ENCODE measurements around the gene LEAP2. TPM values are rescaled to one million over a fixed set of nuclear protein-coding genes. Genes with fewer than 3 reads are reported as not detected.

The LEAP2 gene
- total RNA-seq, 4 donors from 2014 or later = 0.84 to 2.0 (median 1.8) TPM; not detected in 1

DNA sequence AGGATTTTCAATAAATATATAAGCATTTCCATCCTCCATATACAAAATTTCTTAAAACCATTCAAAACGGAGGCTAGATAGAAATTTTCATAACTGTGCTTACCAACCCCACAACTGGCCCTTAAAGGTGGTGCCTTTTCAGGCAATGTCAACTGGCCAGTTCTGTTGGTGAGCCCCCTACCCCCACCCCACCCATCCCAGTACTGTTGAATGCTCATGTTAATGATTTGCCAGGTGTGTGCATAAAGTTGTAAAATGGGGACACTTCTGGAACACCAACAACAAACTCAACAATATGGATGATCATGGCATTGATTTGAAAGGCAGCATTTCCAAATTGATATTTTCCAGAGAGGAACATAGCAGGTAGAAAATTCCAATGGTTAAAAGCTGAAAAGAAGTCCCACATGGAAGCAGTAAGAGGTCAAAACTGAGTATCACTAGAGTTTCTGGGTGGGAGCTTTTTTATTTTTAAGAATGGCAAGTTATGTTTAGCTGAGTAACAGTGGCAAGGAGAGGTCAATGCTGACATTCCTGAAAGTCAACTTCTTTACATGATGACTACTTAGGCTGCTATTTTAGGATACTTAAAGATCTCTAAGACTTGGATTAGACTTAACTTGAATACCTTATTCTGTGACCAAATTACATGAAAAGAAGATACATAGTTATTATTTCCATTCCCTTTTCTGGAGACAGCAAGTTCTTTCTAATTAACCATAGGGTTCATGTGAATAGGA is 2.7 kb downstream of the LEAP2 start:
- intact Hi-C loops (cut with DNase I; ENCODE audit: low total_unique reads) = no loop called here
- H3K4me3 ChIP-seq (ENCODE audit: low read depth, poor library complexity, severe bottlenecking) = no peak overlapping the region
- no peak for DNase-seq (ENCODE audit: low spot score in 2 of 2)
- WGBS, 2 donors = 83 to 97% methylated on average over 1 of the region's 1 CpG
- TF ChIP-seq, protein P1, sequence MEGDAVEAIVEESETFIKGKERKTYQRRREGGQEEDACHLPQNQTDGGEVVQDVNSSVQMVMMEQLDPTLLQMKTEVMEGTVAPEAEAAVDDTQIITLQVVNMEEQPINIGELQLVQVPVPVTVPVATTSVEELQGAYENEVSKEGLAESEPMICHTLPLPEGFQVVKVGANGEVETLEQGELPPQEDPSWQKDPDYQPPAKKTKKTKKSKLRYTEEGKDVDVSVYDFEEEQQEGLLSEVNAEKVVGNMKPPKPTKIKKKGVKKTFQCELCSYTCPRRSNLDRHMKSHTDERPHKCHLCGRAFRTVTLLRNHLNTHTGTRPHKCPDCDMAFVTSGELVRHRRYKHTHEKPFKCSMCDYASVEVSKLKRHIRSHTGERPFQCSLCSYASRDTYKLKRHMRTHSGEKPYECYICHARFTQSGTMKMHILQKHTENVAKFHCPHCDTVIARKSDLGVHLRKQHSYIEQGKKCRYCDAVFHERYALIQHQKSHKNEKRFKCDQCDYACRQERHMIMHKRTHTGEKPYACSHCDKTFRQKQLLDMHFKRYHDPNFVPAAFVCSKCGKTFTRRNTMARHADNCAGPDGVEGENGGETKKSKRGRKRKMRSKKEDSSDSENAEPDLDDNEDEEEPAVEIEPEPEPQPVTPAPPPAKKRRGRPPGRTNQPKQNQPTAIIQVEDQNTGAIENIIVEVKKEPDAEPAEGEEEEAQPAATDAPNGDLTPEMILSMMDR (IDR thresholded peaks at IDR 0.05) = no peak
- no peak for TF ChIP-seq POLR2A (IDR thresholded peaks at IDR 0.05)

DNA sequence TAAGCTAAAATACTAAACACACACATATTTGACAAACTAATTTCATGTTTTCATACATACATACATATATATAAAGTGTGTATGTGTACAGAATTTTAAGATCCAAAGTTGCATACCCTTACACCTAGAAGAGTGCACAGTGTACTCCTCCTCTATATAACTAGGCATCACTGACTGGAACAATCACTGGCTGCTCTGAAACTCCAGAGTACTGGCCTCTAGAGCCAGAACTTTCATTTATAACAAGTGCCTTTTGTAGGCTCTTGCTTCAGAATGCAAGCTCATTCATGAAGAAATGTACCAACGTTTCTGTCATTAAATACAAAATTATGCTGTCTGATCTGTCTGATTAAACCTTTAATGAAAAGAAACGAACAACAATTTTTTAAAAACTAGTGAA is 4.0 kb downstream of the LEAP2 start:
- no peak overlapping the region for H3K4me3 ChIP-seq (ENCODE audit: low read depth, poor library complexity, severe bottlenecking)
- 68 to 76% methylated on average over 2 of the region's 2 CpGs for WGBS, 2 donors
- intact Hi-C loops (cut with DNase I; ENCODE audit: low total_unique reads) = no loop called here
- DNase-seq (ENCODE audit: low spot score in 2 of 2) = no peak
- TF ChIP-seq, protein P1 (IDR thresholded peaks at IDR 0.05) = no peak
- TF ChIP-seq POLR2A (IDR thresholded peaks at IDR 0.05) = no peak

DNA sequence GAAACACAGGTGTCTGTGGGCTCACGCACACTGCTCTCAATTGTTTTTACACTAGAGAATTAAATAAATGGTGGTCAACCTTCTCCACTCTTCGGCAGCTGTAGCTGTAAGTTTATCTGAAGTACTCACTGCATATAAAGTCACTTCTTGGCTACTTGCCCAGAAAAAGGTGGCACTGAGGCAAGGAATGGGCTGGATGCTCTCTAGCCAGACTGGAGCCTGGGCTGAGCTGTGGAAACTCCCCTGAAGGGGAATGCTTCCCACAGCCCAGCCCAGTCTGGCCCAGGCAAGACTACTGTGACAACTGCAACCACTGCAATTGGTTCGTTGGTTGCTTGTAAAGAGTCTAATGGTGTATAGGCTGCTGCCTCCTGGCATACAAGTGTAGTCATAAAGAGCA is 4.5 kb downstream of the LEAP2 start:
- no peak for DNase-seq (ENCODE audit: low spot score in 2 of 2)
- intact Hi-C loops (cut with DNase I; ENCODE audit: low total_unique reads) = no loop called here
- no peak for TF ChIP-seq POLR2A (IDR thresholded peaks at IDR 0.05)
- TF ChIP-seq, protein P1 (IDR thresholded peaks at IDR 0.05) = no peak
- no peak overlapping the region for H3K4me3 ChIP-seq (ENCODE audit: low read depth, poor library complexity, severe bottlenecking)
- WGBS, 2 donors = 63 to 74% methylated on average over 3 of the region's 3 CpGs

DNA sequence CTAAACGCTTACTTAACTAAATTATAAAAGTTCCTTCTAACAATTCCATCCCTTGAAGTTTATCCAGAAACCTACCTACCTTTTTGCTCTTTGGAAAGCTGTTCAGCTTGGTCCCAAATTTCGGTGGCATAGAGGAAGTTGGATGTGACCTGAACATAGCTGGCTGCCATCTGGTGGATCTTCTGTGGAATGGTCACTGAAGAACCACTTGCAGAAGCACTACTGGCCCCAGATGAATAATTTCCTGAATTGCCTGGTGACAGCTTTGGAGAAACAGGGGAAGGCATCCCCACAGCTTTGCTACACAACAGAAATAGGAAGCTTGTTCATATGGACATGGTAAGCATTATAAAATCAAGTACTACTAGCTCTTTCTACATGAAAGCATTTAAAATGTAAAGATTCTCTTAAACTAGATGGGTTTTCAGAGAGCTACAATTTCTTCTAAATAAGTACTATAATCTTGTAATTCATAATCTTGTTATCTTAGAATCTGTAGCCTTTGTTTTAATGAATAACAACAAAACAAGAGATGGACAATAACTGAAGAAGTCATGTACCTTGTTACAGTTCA is 9.9 kb downstream of the LEAP2 start:
- peak in 1 of 2 donors; percentile 39 for DNase-seq (ENCODE audit: low spot score in 2 of 2)

DNA sequence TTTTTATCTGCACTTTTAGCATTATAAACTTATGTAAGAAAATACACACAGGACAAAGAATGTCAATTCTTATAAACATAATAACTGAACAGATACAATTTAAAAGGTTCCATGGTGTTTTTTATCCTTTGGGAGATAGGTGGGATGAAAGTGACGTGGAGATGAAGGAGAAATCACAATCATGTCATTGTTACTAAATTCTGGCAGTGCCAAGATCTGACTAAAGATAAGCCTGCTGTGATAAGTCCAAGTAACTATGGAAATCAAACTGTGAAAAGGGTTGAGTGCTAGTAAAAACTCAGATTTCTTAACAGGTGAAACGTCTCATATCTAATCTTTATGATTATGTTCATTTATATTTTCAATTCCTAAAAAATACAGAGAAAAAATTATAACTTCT is 11.1 kb downstream of the LEAP2 start:
- no peak for DNase-seq (ENCODE audit: low spot score in 2 of 2)
- WGBS, 2 donors = 61 to 72% methylated on average over 2 of the region's 2 CpGs
- TF ChIP-seq, protein P1 (IDR thresholded peaks at IDR 0.05) = no peak
- TF ChIP-seq POLR2A (IDR thresholded peaks at IDR 0.05) = no peak
- intact Hi-C loops (cut with DNase I; ENCODE audit: low total_unique reads) = no loop called here
- H3K4me3 ChIP-seq (ENCODE audit: low read depth, poor library complexity, severe bottlenecking) = no peak overlapping the region

More for the DNA sequence above, 9.9 kb downstream of the LEAP2 start:
- WGBS, 2 donors = 27 to 29% methylated on average over 2 of the region's 2 CpGs
- intact Hi-C loops (cut with DNase I; ENCODE audit: low total_unique reads) = no loop called here
- H3K4me3 ChIP-seq (ENCODE audit: low read depth, poor library complexity, severe bottlenecking) = no peak overlapping the region
- no peak for TF ChIP-seq POLR2A (IDR thresholded peaks at IDR 0.05)
- TF ChIP-seq, protein P1 (IDR thresholded peaks at IDR 0.05) = no peak
